HepG2 (cell line): ENCODE measurements around the gene PRKCZ. TPM values are rescaled to one million over a fixed set of nuclear protein-coding genes. Genes with fewer than 3 reads are reported as not detected.

ENCODE experiments used
- ELF3 ChIP-seq: IDR thresholded peaks from 2 replicates; pipeline ENCODE4 v1.6.1; 2016; ENCODE audit warnings: missing genetic modification reagents, missing compliant biosample characterization
- FOXK2 ChIP-seq: fragments of 450-650 bp; IDR thresholded peaks from 2 replicates; pipeline ENCODE4 v1.6.1; 2016
- JDP2 ChIP-seq: sonication (generic); formaldehyde crosslinking; IDR thresholded peaks from 2 replicates; pipeline ENCODE4 v1.8.1; 2022; ENCODE audit warnings: missing genetic modification reagents, borderline replicate concordance
- KDM6A ChIP-seq: IDR thresholded peaks from 2 replicates; pipeline ENCODE4 v1.6.1; 2016; ENCODE audit warnings: low read depth
- MED13 ChIP-seq: sonication (generic); formaldehyde crosslinking; IDR thresholded peaks from 2 replicates; pipeline ENCODE4 v1.5.0; 2020; ENCODE audit warnings: missing genetic modification reagents
- NR2C2 ChIP-seq: sonication (generic); formaldehyde crosslinking; IDR thresholded peaks from 2 replicates; pipeline ENCODE4 v1.4.0; 2020; ENCODE audit warnings: missing genetic modification reagents, mild to moderate bottlenecking, moderate library complexity, borderline replicate concordance
- PCBP2 ChIP-seq: fragments of 200-400 bp; formaldehyde crosslinking; optimal IDR thresholded peaks from 2 replicates; pipeline ENCODE3; 2018; ENCODE audit warnings: low read length, low read depth; ENCODE audit not compliant: poor library complexity, severe bottlenecking
- SETDB1 ChIP-seq: sonication (generic); formaldehyde crosslinking; IDR thresholded peaks from 2 replicates; pipeline ENCODE4 v1.5.1; 2020; ENCODE audit warnings: missing genetic modification reagents, mild to moderate bottlenecking, borderline replicate concordance
- TCF7L2 ChIP-seq: IDR thresholded peaks from 2 replicates; pipeline ENCODE4 v1.6.1; 2011; ENCODE audit warnings: mild to moderate bottlenecking, low read depth, low read length, moderate library complexity
- ZBTB3 ChIP-seq: sonication (generic); formaldehyde crosslinking; IDR thresholded peaks from 2 replicates; pipeline ENCODE4 v1.4.0; 2020; ENCODE audit warnings: low read depth, mild to moderate bottlenecking, moderate library complexity, missing genetic modification reagents, borderline replicate concordance
- ZNF264 ChIP-seq: sonication (generic); formaldehyde crosslinking; IDR thresholded peaks from 2 replicates; pipeline ENCODE4 v1.4.0; 2020; ENCODE audit warnings: missing genetic modification reagents
- ZSCAN22 ChIP-seq: sonication (generic); formaldehyde crosslinking; IDR thresholded peaks from 2 replicates; pipeline ENCODE4 v1.4.0; 2020; ENCODE audit warnings: mild to moderate bottlenecking, missing genetic modification reagents
- polyA plus RNA-seq, 8 experiments: library from polyadenylated mRNA; depleted of rRNA in 3 of 8; stranded (reverse) in 7 of 8; unstranded in 1 of 8; fragments of >200 nt; fragmentation: Illumina TruSeq in 4 of 8; extraction: Trizol in 4 of 8; gene quantifications; 2 replicates each; pipeline versions ENCODE4 v1.2.1 to v1.2.3, GENCODE V29; 2011 to 2016; ENCODE audit warnings: low read depth in 4 of 8, missing spikeins in 1 of 8, mixed read lengths in 1 of 8; ENCODE audit not compliant: insufficient read depth in 1 of 8
- total RNA-seq, 5 experiments: library from RNA; depleted of rRNA; stranded (reverse); fragments of >200 nt; fragmentation: Illumina TruSeq; extraction: Trizol; gene quantifications; 2 replicates each; pipeline ENCODE4 v1.2.3, GENCODE V29; 2016; ENCODE audit warnings: low read depth in 1 of 5
- TF ChIP-seq, protein P1 (sequence below): sonication (generic); formaldehyde crosslinking; IDR thresholded peaks from 2 replicates; pipeline ENCODE4 v1.4.0; 2020; ENCODE audit warnings: missing genetic modification reagents
- TF ChIP-seq, protein P2 (sequence below): sonication (generic); formaldehyde crosslinking; IDR thresholded peaks from 2 replicates; pipeline ENCODE4 v1.4.0; 2020; ENCODE audit warnings: missing genetic modification reagents, mild to moderate bottlenecking, borderline replicate concordance
- TF ChIP-seq, protein P3 (sequence below): sonication (generic); formaldehyde crosslinking; IDR thresholded peaks from 2 replicates; pipeline ENCODE4 v1.5.0; 2020; ENCODE audit warnings: missing genetic modification reagents
- TF ChIP-seq, protein P4 (sequence below): sonication (generic); formaldehyde crosslinking; IDR thresholded peaks from 2 replicates; pipeline ENCODE4 v1.4.0; 2020; ENCODE audit warnings: missing genetic modification reagents

The PRKCZ gene
- total and polyA plus RNA-seq, 2 of the 13 experiments (the other 11 are each of a cell fraction or from before 2014, with no cell fraction given) = 34.7 to 85.2 TPM

DNA sequence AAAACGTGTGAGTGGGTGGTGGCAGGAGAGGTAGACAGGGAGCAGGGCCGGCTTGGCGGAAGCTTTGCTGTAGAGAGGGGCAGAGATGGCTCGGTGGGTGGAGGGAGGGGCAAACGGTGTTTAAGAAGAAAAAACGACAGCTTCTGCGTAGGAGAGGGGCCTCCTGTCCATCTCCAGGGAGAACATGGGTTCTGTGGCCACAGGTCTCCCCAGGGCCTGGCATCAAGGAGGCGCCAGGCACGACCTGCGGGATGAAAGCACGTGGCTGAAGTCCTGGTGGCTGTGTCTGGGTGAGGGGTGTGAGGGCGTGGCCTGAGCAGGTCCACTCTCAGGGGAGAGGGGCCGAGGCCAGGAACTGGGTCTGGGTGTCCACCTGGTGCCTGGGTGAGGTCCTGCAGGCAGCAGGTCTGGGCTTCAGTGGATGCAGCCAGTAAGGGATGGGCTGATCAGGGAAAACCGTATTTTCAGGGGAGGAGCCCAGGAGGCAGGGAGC lies 940 bp upstream of the PRKCZ start (continued):
- TF ChIP-seq TCF7L2 (no peak), JDP2 (no peak), ZBTB3 (no peak), SETDB1 (CRISPR knock-in tag) (no peak), PCBP2 (no peak), ZNF264 (CRISPR knock-in tag) (no peak), ELF3 (CRISPR knock-in tag) (0 out of 2 replicates have a peak, but pooled peaks have one; percentile 8), KDM6A (CRISPR knock-in tag) (no peak), NR2C2 (CRISPR knock-in tag) (no peak), MED13 (no peak), FOXK2 (no peak), ZSCAN22 (CRISPR knock-in tag) (no peak)
- TF ChIP-seq, protein P1, sequence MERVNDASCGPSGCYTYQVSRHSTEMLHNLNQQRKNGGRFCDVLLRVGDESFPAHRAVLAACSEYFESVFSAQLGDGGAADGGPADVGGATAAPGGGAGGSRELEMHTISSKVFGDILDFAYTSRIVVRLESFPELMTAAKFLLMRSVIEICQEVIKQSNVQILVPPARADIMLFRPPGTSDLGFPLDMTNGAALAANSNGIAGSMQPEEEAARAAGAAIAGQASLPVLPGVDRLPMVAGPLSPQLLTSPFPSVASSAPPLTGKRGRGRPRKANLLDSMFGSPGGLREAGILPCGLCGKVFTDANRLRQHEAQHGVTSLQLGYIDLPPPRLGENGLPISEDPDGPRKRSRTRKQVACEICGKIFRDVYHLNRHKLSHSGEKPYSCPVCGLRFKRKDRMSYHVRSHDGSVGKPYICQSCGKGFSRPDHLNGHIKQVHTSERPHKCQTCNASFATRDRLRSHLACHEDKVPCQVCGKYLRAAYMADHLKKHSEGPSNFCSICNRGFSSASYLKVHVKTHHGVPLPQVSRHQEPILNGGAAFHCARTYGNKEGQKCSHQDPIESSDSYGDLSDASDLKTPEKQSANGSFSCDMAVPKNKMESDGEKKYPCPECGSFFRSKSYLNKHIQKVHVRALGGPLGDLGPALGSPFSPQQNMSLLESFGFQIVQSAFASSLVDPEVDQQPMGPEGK (CRISPR knock-in tag) = no peak
- TF ChIP-seq, protein P2, sequence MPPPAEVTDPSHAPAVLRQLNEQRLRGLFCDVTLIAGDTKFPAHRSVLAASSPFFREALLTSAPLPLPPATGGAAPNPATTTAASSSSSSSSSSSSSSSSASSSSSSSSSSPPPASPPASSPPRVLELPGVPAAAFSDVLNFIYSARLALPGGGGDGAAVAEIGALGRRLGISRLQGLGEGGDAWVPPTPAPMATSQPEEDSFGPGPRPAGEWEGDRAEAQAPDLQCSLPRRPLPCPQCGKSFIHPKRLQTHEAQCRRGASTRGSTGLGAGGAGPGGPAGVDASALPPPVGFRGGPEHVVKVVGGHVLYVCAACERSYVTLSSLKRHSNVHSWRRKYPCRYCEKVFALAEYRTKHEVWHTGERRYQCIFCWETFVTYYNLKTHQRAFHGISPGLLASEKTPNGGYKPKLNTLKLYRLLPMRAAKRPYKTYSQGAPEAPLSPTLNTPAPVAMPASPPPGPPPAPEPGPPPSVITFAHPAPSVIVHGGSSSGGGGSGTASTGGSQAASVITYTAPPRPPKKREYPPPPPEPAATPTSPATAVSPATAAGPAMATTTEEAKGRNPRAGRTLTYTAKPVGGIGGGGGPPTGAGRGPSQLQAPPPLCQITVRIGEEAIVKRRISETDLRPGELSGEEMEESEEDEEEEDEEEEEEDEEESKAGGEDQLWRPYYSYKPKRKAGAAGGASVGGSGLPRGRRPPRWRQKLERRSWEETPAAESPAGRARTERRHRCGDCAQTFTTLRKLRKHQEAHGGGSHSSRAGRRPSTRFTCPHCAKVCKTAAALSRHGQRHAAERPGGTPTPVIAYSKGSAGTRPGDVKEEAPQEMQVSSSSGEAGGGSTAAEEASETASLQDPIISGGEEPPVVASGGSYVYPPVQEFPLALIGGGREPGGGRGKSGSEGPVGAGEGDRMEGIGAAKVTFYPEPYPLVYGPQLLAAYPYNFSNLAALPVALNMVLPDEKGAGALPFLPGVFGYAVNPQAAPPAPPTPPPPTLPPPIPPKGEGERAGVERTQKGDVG = no peak
- TF ChIP-seq, protein P3, sequence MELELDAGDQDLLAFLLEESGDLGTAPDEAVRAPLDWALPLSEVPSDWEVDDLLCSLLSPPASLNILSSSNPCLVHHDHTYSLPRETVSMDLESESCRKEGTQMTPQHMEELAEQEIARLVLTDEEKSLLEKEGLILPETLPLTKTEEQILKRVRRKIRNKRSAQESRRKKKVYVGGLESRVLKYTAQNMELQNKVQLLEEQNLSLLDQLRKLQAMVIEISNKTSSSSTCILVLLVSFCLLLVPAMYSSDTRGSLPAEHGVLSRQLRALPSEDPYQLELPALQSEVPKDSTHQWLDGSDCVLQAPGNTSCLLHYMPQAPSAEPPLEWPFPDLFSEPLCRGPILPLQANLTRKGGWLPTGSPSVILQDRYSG (CRISPR knock-in tag) = no peak
- TF ChIP-seq, protein P4, sequence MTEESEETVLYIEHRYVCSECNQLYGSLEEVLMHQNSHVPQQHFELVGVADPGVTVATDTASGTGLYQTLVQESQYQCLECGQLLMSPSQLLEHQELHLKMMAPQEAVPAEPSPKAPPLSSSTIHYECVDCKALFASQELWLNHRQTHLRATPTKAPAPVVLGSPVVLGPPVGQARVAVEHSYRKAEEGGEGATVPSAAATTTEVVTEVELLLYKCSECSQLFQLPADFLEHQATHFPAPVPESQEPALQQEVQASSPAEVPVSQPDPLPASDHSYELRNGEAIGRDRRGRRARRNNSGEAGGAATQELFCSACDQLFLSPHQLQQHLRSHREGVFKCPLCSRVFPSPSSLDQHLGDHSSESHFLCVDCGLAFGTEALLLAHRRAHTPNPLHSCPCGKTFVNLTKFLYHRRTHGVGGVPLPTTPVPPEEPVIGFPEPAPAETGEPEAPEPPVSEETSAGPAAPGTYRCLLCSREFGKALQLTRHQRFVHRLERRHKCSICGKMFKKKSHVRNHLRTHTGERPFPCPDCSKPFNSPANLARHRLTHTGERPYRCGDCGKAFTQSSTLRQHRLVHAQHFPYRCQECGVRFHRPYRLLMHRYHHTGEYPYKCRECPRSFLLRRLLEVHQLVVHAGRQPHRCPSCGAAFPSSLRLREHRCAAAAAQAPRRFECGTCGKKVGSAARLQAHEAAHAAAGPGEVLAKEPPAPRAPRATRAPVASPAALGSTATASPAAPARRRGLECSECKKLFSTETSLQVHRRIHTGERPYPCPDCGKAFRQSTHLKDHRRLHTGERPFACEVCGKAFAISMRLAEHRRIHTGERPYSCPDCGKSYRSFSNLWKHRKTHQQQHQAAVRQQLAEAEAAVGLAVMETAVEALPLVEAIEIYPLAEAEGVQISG (CRISPR knock-in tag) = peak; percentile 40; the same call in 1 of the 2 replicates
